DND-41 (cell line): Measurements from ENCODE around the gene AMN1.

ENCODE experiments used
- EZH2 ChIP-seq: IDR thresholded peaks from 3 replicates; pipeline ENCODE4 v1.6.1; 2012; ENCODE audit warnings: borderline replicate concordance, low read depth, mild to moderate bottlenecking, moderate library complexity, low read length, inconsistent platforms; ENCODE audit not compliant: severe bottlenecking
- TF ChIP-seq, protein P1 (sequence below): IDR thresholded peaks from 2 replicates; pipeline ENCODE4 v1.5.1; 2012; ENCODE audit warnings: borderline replicate concordance, low read length, moderate library complexity, mild to moderate bottlenecking; ENCODE audit not compliant: poor library complexity, severe bottlenecking; ENCODE audit errors: extremely low read depth

DNA sequence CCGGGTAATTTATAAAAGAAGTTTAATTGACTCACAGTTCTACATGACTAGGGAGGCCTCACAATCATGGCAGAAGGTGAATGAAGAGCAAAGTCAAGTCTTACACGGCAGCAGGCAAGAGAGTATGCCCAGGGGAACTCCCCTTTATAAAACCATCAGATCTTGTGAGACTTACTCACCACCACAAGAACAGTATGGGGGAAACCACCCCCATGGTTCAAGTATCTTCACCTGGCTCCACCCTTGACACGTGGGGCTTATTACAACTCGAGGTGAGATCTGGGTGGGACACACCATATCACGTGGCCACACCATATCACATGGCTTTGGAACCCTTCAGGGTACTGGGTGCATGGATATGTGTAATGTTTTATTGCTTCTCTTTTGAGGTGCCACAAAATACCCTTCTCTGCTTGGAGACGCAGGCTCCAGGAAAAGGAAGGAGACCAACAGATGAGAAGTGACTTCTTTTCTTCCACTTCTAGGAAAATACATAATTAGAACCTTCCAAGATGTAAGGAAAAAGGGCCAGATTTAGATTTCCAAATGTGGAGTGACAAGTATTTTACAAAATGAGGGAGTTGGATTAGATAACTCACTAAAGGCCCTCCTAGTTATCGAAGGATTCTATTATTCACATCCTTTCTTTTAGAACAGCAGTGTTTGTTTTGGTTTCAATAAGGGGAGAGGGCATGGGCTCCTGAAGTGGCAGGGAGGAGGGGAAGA, 102.4 kb downstream of the AMN1 start:
- TF ChIP-seq, protein P1, sequence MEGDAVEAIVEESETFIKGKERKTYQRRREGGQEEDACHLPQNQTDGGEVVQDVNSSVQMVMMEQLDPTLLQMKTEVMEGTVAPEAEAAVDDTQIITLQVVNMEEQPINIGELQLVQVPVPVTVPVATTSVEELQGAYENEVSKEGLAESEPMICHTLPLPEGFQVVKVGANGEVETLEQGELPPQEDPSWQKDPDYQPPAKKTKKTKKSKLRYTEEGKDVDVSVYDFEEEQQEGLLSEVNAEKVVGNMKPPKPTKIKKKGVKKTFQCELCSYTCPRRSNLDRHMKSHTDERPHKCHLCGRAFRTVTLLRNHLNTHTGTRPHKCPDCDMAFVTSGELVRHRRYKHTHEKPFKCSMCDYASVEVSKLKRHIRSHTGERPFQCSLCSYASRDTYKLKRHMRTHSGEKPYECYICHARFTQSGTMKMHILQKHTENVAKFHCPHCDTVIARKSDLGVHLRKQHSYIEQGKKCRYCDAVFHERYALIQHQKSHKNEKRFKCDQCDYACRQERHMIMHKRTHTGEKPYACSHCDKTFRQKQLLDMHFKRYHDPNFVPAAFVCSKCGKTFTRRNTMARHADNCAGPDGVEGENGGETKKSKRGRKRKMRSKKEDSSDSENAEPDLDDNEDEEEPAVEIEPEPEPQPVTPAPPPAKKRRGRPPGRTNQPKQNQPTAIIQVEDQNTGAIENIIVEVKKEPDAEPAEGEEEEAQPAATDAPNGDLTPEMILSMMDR = no peak
- no peak for TF ChIP-seq EZH2
